Erythroblast (primary cell): ENCODE results near the gene NFS1.
A peak's percentile ranks its signal among the peaks of the same experiment; 100 is the strongest.

Experiments
- GATA1 ChIP-seq: IDR thresholded peaks from 2 replicates; pipeline ENCODE4 v1.6.1; 2011; ENCODE audit warnings: low read depth, mild to moderate bottlenecking, control low read depth, low read length, moderate library complexity
- POLR2A ChIP-seq: IDR thresholded peaks from 2 replicates; pipeline ENCODE4 v1.6.1; 2011; ENCODE audit warnings: mild to moderate bottlenecking, low read length

- TF ChIP-seq POLR2A (peak; percentile 96), GATA1 (no peak)
Measured at GRCh38 chr20:35664466-35665206, 34.5 kb downstream of the NFS1 start, which contains the start of the genes CPNE1 and RBM12.
